Brain microvascular endothelial cell (primary cell): ENCODE results near the gene LSMEM2.

Source experiments
- DNase-seq: peaks from one replicate; pipeline ENCODE4 v3.0.0-alpha.2; 2020
- H3K27ac ChIP-seq: fragments of 250-450 bp; sonication (Bioruptor Pico); 2 replicates; pipeline ENCODE4 v1.5.1; 2020; ENCODE audit warnings: mild to moderate bottlenecking, moderate library complexity
- H3K27me3 ChIP-seq: fragments of 250-450 bp; sonication (Bioruptor Pico); replicated peaks from 2 replicates; pipeline ENCODE4 v1.5.1; 2020; ENCODE audit warnings: mild to moderate bottlenecking
- H3K36me3 ChIP-seq: fragments of 250-450 bp; sonication (Bioruptor Pico); replicated peaks from 2 replicates; pipeline ENCODE4 v1.5.1; 2020; ENCODE audit warnings: mild to moderate bottlenecking
- H3K4me3 ChIP-seq: 2 replicates; pipeline ENCODE4 v1.5.1; 2011; ENCODE audit warnings: low read depth, mild to moderate bottlenecking, control low read depth, low read length, moderate library complexity
- CTCF ChIP-seq: IDR thresholded peaks from 2 replicates; pipeline ENCODE4 v1.5.1; 2011; ENCODE audit warnings: low read depth, mild to moderate bottlenecking, moderate library complexity, low read length, control low read depth, inconsistent platforms; ENCODE audit errors: missing control alignments
- in situ Hi-C: cut with HindIII; loops from 2 replicates; pipeline ENCODE4 v1.10.0; 2017; ENCODE audit warnings: low sequenced_read_pairs, low pct_ligation_motif_present

The LSMEM2 gene

DNA sequence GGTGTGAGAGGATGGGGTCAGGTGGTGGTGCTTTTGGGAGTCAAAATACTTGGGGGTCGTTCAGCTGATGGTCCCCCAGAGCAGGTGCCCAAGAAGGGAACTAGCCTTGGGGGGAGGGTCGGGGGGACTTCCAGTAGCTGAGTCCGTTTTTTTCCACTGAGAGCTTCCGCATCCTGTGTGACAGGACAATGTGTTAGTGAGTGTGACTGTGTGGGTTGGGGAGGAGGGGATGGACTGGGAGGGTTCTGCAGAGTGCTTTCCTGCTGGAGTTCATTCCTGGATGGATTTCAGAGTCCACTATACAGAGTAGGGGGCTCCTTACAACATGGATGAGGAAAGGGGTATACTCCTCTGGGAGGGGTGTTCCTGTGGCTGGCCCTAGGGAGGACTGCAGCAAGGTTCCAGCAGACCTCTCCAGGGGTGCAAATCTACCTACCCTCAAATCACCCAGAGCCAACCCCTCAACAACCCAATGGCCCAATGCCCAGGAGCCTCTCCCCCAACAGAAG lies 44.3 kb downstream of the LSMEM2 start:
- DNase-seq, result no peak
- in situ Hi-C loops, result no loop called here
- TF ChIP-seq CTCF, result no peak
- Histone ChIP-seq H3K36me3 (peaks cover 10% of the 10 kb centered on the region), H3K27me3 (no peaks in the 10 kb centered on the region), H3K4me3 (no peak overlapping the region), H3K27ac (no peak overlapping the region)

GRCh38 chr3:50323614-50324199 lies 44.8 kb downstream of the LSMEM2 start:
- peak; percentile 8 for TF ChIP-seq CTCF
- no peak for DNase-seq
- no peak overlapping the region for H3K4me3 ChIP-seq
- H3K27ac ChIP-seq, result no peak overlapping the region
- H3K36me3 ChIP-seq, result peaks cover 8% of the 10 kb centered on the region
- in situ Hi-C loops, result no loop called here
- no peaks in the 10 kb centered on the region for H3K27me3 ChIP-seq

- Histone ChIP-seq H3K4me3 (no peak overlapping the region), H3K27ac (no peak overlapping the region), H3K27me3 (no peaks in the 10 kb centered on the region), H3K36me3 (peaks cover 10% of the 10 kb centered on the region)
- peak; percentile 72 for DNase-seq
- in situ Hi-C loops, result no loop called here
- peak; percentile 97 for TF ChIP-seq CTCF
These were observed 45.6 kb downstream of the LSMEM2 start for GRCh38 chr3:50324351-50325112.

DNA sequence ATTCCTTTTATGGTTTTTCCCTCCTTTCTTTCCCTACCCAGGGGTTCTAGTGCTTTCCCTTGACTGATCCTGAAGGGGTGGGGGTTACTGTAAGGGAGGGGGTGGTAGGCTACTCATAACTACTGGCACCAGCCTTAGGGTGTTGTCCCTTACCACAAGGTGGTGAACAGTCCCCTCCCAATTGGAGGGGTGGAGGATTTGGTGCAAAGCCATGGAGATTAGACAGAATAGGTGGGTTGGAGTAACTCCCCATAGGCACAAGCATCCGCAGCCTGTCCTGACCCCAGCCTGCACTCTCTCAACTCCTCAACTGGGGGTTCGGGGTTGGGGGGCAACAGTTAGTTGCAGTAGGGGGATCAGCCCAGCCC lies 46.2 kb downstream of the LSMEM2 start:
- DNase-seq, result no peak
- in situ Hi-C loops, result no loop called here
- peaks cover 12% of the 10 kb centered on the region for H3K36me3 ChIP-seq
- TF ChIP-seq CTCF, result no peak
- H3K4me3 ChIP-seq, result no peak overlapping the region
- H3K27me3 ChIP-seq, result no peaks in the 10 kb centered on the region
- H3K27ac ChIP-seq, result no peak overlapping the region

GRCh38 chr3:50325497-50326181 lies 46.8 kb downstream of the LSMEM2 start:
- no peak for TF ChIP-seq CTCF
- Histone ChIP-seq H3K27me3 (no peaks in the 10 kb centered on the region), H3K27ac (no peak overlapping the region), H3K36me3 (peaks cover 17% of the 10 kb centered on the region), H3K4me3 (no peak overlapping the region)
- in situ Hi-C loops, result no loop called here
- DNase-seq, result no peak
